Body of pancreas (tissue), 4 donors: ENCODE measurements around the gene ADCY3.

ENCODE experiments used
- CTCF ChIP-seq, 7 experiments: fragments of 450-650 bp in 4 of 7; fragments of 200-600 bp in 3 of 7; sonication (generic) in 3 of 7; IDR thresholded peaks; one replicate each; pipeline ENCODE4 v1.5.1; 2016 to 2019; ENCODE audit warnings: antibody characterized with exemption in 7 of 7
- POLR2A ChIP-seq, 3 donors: fragments of 450-650 bp; IDR thresholded peaks; one replicate each; pipeline ENCODE4 v1.6.1; 2016; ENCODE audit warnings: antibody characterized with exemption in 3 of 3, mild to moderate bottlenecking in 2 of 3

GRCh38 chr2:24831221-24832072 is 88.6 kb downstream of the ADCY3 start:
- TF ChIP-seq POLR2A (IDR thresholded peaks at IDR 0.05): no peak
- TF ChIP-seq CTCF (IDR thresholded peaks at IDR 0.05): no peak
